HCT116 (cell line): ENCODE data around the gene GPSM3. TPM values are rescaled to one million over a fixed set of nuclear protein-coding genes. Genes with fewer than 3 reads are reported as not detected.
A peak's percentile ranks its signal among the peaks of the same experiment; 100 is the strongest.

Experiments
- ATAC-seq: fragments of 200-7000 bp; cut with Tn5 transposase; 2 replicates; pipeline ENCODE4 v1.9.1; 2020; ENCODE audit warnings: mild to moderate bottlenecking, moderate library complexity
- BruUV-seq: library from RNA; stranded (reverse); fragments of 400-500 nt; replicated peaks from 2 replicates; lab custom pipeline; 2021; lab: Mats Ljungman, UMichigan
- CTCF ChIA-PET: fragments of 300-600 bp; sonication (Branson Sonifier 250); formaldehyde crosslinking; loops from one replicate; lab custom pipeline; 2021; ENCODE audit warnings: antibody characterized with exemption; lab: Charles Lee
- POLR2A ChIA-PET: fragments of 300-600, 350-600 bp; sonication (Branson Sonifier 250); formaldehyde crosslinking; loops from one replicate; lab custom pipeline; 2021; ENCODE audit warnings: antibody characterized with exemption; lab: Charles Lee
- RAD21 ChIA-PET, 2 experiments: fragments of 300-600 bp; sonication (Branson Sonifier 250); formaldehyde crosslinking; loops; one replicate each; lab custom pipeline; 2023; ENCODE audit warnings: low total read pairs in 2 of 2; ENCODE audit not compliant: uncharacterized antibody in 2 of 2, unreplicated experiment in 2 of 2, low non-redundant PET in 1 of 2; lab: Charles Lee
- DNase-seq: peaks from one replicate; pipeline ENCODE4 v3.0.0-alpha.2; 2010; ENCODE audit warnings: low read depth, low spot score
- H2AFZ ChIP-seq: fragments of 200-600 bp; shearing (Covaris generic), sonication (generic); 2 replicates; pipeline ENCODE4 v1.6.1; 2017; ENCODE audit warnings: low read depth, mixed run types, mixed read lengths, antibody characterized with exemption, low read length; ENCODE audit not compliant: poor library complexity, severe bottlenecking
- H3K27ac ChIP-seq: 2 replicates; pipeline ENCODE4 v1.5.1; 2012; ENCODE audit warnings: low read depth, low read length
- H3K27me3 ChIP-seq: fragments of 200-600 bp; sonication (generic); 2 replicates; pipeline ENCODE4 v1.6.1; 2016; ENCODE audit warnings: mixed run types, low read length, mixed read lengths; ENCODE audit not compliant: insufficient read depth
- H3K36me3 ChIP-seq, 2 experiments: fragments of 200-500 bp in 1 of 2; fragments of 200-600 bp in 1 of 2; sonication (Bioruptor generic) in 1 of 2; sonication (generic) in 1 of 2; 2 replicates each; pipeline versions ENCODE4 v1.5.1 to v1.6.1; 2014 to 2016; ENCODE audit warnings: low read length in 2 of 2, inconsistent platforms in 1 of 2, mixed read lengths in 1 of 2, mixed run types in 1 of 2; ENCODE audit not compliant: insufficient read depth in 2 of 2, control insufficient read depth in 1 of 2
- H3K4me1 ChIP-seq, 2 experiments: fragments of 200-600 bp in 1 of 2; sonication (generic) in 1 of 2; 2 replicates each; pipeline versions ENCODE4 v1.5.1 to v1.6.1; 2012 to 2017; ENCODE audit warnings: low read length in 2 of 2, inconsistent platforms in 1 of 2, mild to moderate bottlenecking in 1 of 2, mixed read lengths in 1 of 2, mixed run types in 1 of 2, moderate library complexity in 1 of 2; ENCODE audit not compliant: insufficient read depth in 2 of 2, control insufficient read depth in 1 of 2
- H3K4me2 ChIP-seq: fragments of 200-600 bp; sonication (generic); 2 replicates; pipeline ENCODE4 v1.6.1; 2017; ENCODE audit warnings: mixed run types, low read length, mixed read lengths
- H3K4me3 ChIP-seq, 2 experiments: fragments of 200-600 bp in 1 of 2; sonication (generic) in 1 of 2; replicated peaks in 1 of 2; 2 replicates each; pipeline ENCODE4 v1.5.1; 2011 to 2016; ENCODE audit warnings: low read length in 2 of 2, control low read depth in 1 of 2, low read depth in 1 of 2, mild to moderate bottlenecking in 1 of 2, mixed read lengths in 1 of 2, mixed run types in 1 of 2
- H3K79me2 ChIP-seq: fragments of 200-600 bp; sonication (generic); 2 replicates; pipeline ENCODE4 v1.6.1; 2017; ENCODE audit warnings: mild to moderate bottlenecking, mixed run types, low read length, moderate library complexity, mixed read lengths; ENCODE audit not compliant: insufficient read depth
- H3K9ac ChIP-seq: fragments of 200-600 bp; sonication (generic); 2 replicates; pipeline ENCODE4 v1.6.1; 2016; ENCODE audit warnings: low read length, mixed read lengths
- H3K9me2 ChIP-seq: fragments of 200-600 bp; sonication (generic), shearing (Covaris generic); 2 replicates; pipeline ENCODE4 v1.6.1; 2017; ENCODE audit warnings: mixed run types, mild to moderate bottlenecking, moderate library complexity; ENCODE audit not compliant: insufficient read depth
- H3K9me3 ChIP-seq, 2 experiments: fragments of 200-500 bp in 1 of 2; fragments of 200-600 bp in 1 of 2; sonication (Bioruptor generic) in 1 of 2; sonication (generic) in 1 of 2; 2 replicates each; pipeline ENCODE4 v1.6.1; 2014 to 2017; ENCODE audit warnings: low read length in 2 of 2, mixed read lengths in 2 of 2, inconsistent platforms in 1 of 2, low read depth in 1 of 2, mild to moderate bottlenecking in 1 of 2, mixed run types in 1 of 2, moderate library complexity in 1 of 2; ENCODE audit not compliant: control insufficient read depth in 1 of 2, insufficient read depth in 1 of 2
- H4K20me1 ChIP-seq: fragments of 200-600 bp; sonication (generic), shearing (Covaris generic); 2 replicates; pipeline ENCODE4 v1.6.1; 2017; ENCODE audit warnings: mixed run types, mild to moderate bottlenecking, moderate library complexity; ENCODE audit not compliant: insufficient read depth
- CEBPB ChIP-seq: IDR thresholded peaks from 2 replicates; pipeline ENCODE4 v1.6.1; 2012; ENCODE audit warnings: low read depth
- CTCF ChIP-seq, 3 experiments: fragments of 200-600 bp in 1 of 3; sonication (generic) in 1 of 3; IDR thresholded peaks in 2 of 3; conservative IDR thresholded peaks in 1 of 3; 2 replicates each; pipeline ENCODE4 v1.5.1; 2012 to 2017; ENCODE audit warnings: low read depth in 2 of 3, low read length in 2 of 3, antibody characterized with exemption in 1 of 3, borderline replicate concordance in 1 of 3, control low read depth in 1 of 3, mild to moderate bottlenecking in 1 of 3, mixed read lengths in 1 of 3, mixed run types in 1 of 3, moderate library complexity in 1 of 3; ENCODE audit not compliant: insufficient read depth in 1 of 3
- ELF1 ChIP-seq: IDR thresholded peaks from 2 replicates; pipeline ENCODE4 v1.6.1; 2012; ENCODE audit warnings: low read depth, borderline replicate concordance
- EZH2phosphoT487 ChIP-seq: fragments of 200-600 bp; IDR thresholded peaks from 2 replicates; pipeline ENCODE4 v1.6.1; 2018; ENCODE audit warnings: antibody characterized with exemption, borderline replicate concordance
- POLR2A ChIP-seq: IDR thresholded peaks from 2 replicates; pipeline ENCODE4 v1.7.0; 2011; ENCODE audit warnings: borderline replicate concordance; ENCODE audit not compliant: insufficient read depth, insufficient read length; ENCODE audit errors: extremely low read depth
- POLR2AphosphoS5 ChIP-seq: IDR thresholded peaks from 2 replicates; pipeline ENCODE4 v1.6.1; 2011; ENCODE audit warnings: mild to moderate bottlenecking, low read depth, low read length, moderate library complexity
- SIN3A ChIP-seq: IDR thresholded peaks from 2 replicates; pipeline ENCODE4 v1.6.1; 2012; ENCODE audit warnings: low read depth
- SRF ChIP-seq: IDR thresholded peaks from 2 replicates; pipeline ENCODE4 v1.6.1; 2012; ENCODE audit warnings: low read depth
- TCF7L2 ChIP-seq: IDR thresholded peaks from 2 replicates; pipeline ENCODE4 v1.7.0; 2011; ENCODE audit warnings: borderline replicate concordance, inconsistent platforms; ENCODE audit not compliant: insufficient read depth, insufficient read length; ENCODE audit errors: extremely low read depth
- YY1 ChIP-seq: IDR thresholded peaks from 2 replicates; pipeline ENCODE4 v1.6.1; 2011; ENCODE audit warnings: low read length, low read depth, moderate library complexity, mild to moderate bottlenecking; ENCODE audit not compliant: insufficient replicate concordance; ENCODE audit errors: extremely low read depth
- ZBTB33 ChIP-seq: IDR thresholded peaks from 2 replicates; pipeline ENCODE4 v1.6.1; 2011; ENCODE audit warnings: mild to moderate bottlenecking, low read length, moderate library complexity; ENCODE audit not compliant: insufficient replicate concordance; ENCODE audit errors: extremely low read depth
- ZFX ChIP-seq: fragments of 450-650 bp; IDR thresholded peaks from 2 replicates; pipeline ENCODE4 v1.6.1; 2017
- ZNF274 ChIP-seq: fragments of 200-500 bp; sonication (Bioruptor generic); IDR thresholded peaks from 2 replicates; pipeline ENCODE4 v1.6.1; 2014; ENCODE audit warnings: mild to moderate bottlenecking, low read depth, low read length, inconsistent platforms
- intact Hi-C: fragments of 100-400 bp; cut with micrococcal nuclease; formaldehyde crosslinking; loops from 2 replicates; pipeline ENCODE4 v1.10.0; 2022
- total RNA-seq: library from RNA; stranded (reverse); gene quantifications from one replicate; pipeline ENCODE4 v1.2.1, GENCODE V29; 2021; ENCODE audit not compliant: unreplicated experiment
- TF ChIP-seq, protein P1 (sequence below): IDR thresholded peaks from 2 replicates; pipeline ENCODE4 v1.6.1; 2012
- TF ChIP-seq, protein P2 (sequence below): IDR thresholded peaks from 2 replicates; pipeline ENCODE4 v1.6.1; 2012

The GPSM3 gene
- total RNA-seq, 1 experiment from 2014 or later, result 1.2 TPM

GRCh38 chr6:32191696-32192607, 491 bp downstream of the GPSM3 start:
- no peaks in the 10 kb centered on the region for H4K20me1 ChIP-seq
- H3K4me3 ChIP-seq, result no peak overlapping the region
- no peak overlapping the region for H2AFZ ChIP-seq
- no peaks in the 10 kb centered on the region for H3K9me3 ChIP-seq
- no peaks in the 10 kb centered on the region for H3K9me2 ChIP-seq
- intact Hi-C loops, result no loop called here
- no peak for DNase-seq
- H3K9ac ChIP-seq, result no peak overlapping the region; the same call in 1 of the 2 replicates
- H3K4me2 ChIP-seq, result peak overlapping the region; percentile 52
- POLR2A ChIA-PET, result interaction anchor here (1.0 to 1.7 kb wide), 2 partner anchors 10 to 15 kb away, joined by 4 to 5 read pairs; no protein-coding TSS in a partner anchor
- no TSS peak for BruUV-seq
- H3K27me3 ChIP-seq, result no peaks in the 10 kb centered on the region
- RAD21 ChIA-PET, result no interaction called here
- no peak for ATAC-seq
- peaks cover 13% of the 10 kb centered on the region for H3K79me2 ChIP-seq
- H3K27ac ChIP-seq, result no peak overlapping the region; the same call in 1 of the 2 replicates
- H3K36me3 ChIP-seq, result peaks cover 0 to 2% of the 10 kb centered on the region in 2 experiments; a peak in 2 of 4 replicates
- TF ChIP-seq ZFX, result no peak
- TF ChIP-seq, protein P1, sequence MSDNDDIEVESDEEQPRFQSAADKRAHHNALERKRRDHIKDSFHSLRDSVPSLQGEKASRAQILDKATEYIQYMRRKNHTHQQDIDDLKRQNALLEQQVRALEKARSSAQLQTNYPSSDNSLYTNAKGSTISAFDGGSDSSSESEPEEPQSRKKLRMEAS, result no peak
- TF ChIP-seq POLR2AphosphoS5, result no peak
- TF ChIP-seq ZBTB33, result no peak
- TF ChIP-seq TCF7L2, result no peak
- no peak for TF ChIP-seq CEBPB
- TF ChIP-seq SIN3A, result no peak
- TF ChIP-seq POLR2A, result no peak
- TF ChIP-seq, protein P2, sequence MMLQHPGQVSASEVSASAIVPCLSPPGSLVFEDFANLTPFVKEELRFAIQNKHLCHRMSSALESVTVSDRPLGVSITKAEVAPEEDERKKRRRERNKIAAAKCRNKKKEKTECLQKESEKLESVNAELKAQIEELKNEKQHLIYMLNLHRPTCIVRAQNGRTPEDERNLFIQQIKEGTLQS, result no peak
- no peak for TF ChIP-seq SRF
- no peak for TF ChIP-seq EZH2phosphoT487
- no peak for TF ChIP-seq ZNF274
- no peak for TF ChIP-seq YY1
- TF ChIP-seq ELF1, result no peak
- TF ChIP-seq CTCF (IDR thresholded peaks at IDR 0.05 in 2 of 3, conservative IDR thresholded peaks at IDR 0.05 in 1 of 3; ENCODE audit: borderline replicate concordance in 1 of 3, insufficient read depth in 1 of 3, low read depth in 2 of 3, low read length in 2 of 3), result no peak
- H3K4me1 ChIP-seq, result peaks cover 27 to 62% of the 10 kb centered on the region in 2 experiments
- CTCF ChIA-PET, result no interaction called here
